Caco-2 (cell line): ENCODE data around the gene LHX1. TPM values are rescaled to one million over a fixed set of nuclear protein-coding genes. Genes with fewer than 3 reads are reported as not detected.
A peak's percentile ranks its signal among the peaks of the same experiment; 100 is the strongest.

Experiments
- BruUV-seq: library from RNA; stranded (reverse); fragments of 400-500 nt; replicated peaks from 2 replicates; lab custom pipeline; 2021; lab: Mats Ljungman, UMichigan
- CTCF ChIA-PET: fragments of 300-600 bp; sonication (Branson Sonifier 250); formaldehyde crosslinking; loops from one replicate; lab custom pipeline; 2022; ENCODE audit warnings: antibody characterized with exemption; lab: Charles Lee
- POLR2A ChIA-PET: fragments of 300-600 bp; sonication (Branson Sonifier 250); formaldehyde crosslinking; loops from one replicate; lab custom pipeline; 2022; ENCODE audit warnings: antibody characterized with exemption; lab: Charles Lee
- DNase-seq, 2 experiments: peaks; one replicate each; pipeline versions ENCODE4 v3.0.0 to v3.0.0-alpha.2; 2020 to 2022
- H3K27me3 ChIP-seq: replicated peaks from 2 replicates; pipeline ENCODE4 v1.6.0; 2011; ENCODE audit warnings: low read length; ENCODE audit not compliant: control insufficient read depth, insufficient read depth
- H3K36me3 ChIP-seq: 2 replicates; pipeline ENCODE4 v1.5.1; 2011; ENCODE audit warnings: low read length; ENCODE audit not compliant: control insufficient read depth, insufficient read depth
- H3K4me1 ChIP-seq: fragments of 250-450 bp; sonication (Bioruptor Pico); 2 replicates; pipeline ENCODE4 v1.5.1; 2020; ENCODE audit warnings: mild to moderate bottlenecking
- H3K4me3 ChIP-seq: 2 replicates; pipeline ENCODE4 v1.5.1; 2011; ENCODE audit warnings: low read depth, mild to moderate bottlenecking, control low read depth, low read length
- H3K9me3 ChIP-seq: fragments of 250-450 bp; sonication (Bioruptor Pico); 2 replicates; pipeline ENCODE4 v1.5.1; 2020; ENCODE audit warnings: mild to moderate bottlenecking, moderate library complexity
- H3K27ac Mint-ChIP-seq: one replicate; pipeline ENCODE4 v1.8.0; 2022; ENCODE audit warnings: mixed read lengths; ENCODE audit not compliant: unreplicated experiment
- H3K27me3 Mint-ChIP-seq: one replicate; pipeline ENCODE4 v1.8.0; 2022; ENCODE audit warnings: mixed read lengths; ENCODE audit not compliant: insufficient read depth, unreplicated experiment
- H3K36me3 Mint-ChIP-seq: one replicate; pipeline ENCODE4 v1.8.0; 2022; ENCODE audit warnings: mild to moderate bottlenecking, mixed read lengths; ENCODE audit not compliant: insufficient read depth, unreplicated experiment
- H3K4me1 Mint-ChIP-seq: one replicate; pipeline ENCODE4 v1.8.0; 2022; ENCODE audit warnings: low read depth, mixed read lengths; ENCODE audit not compliant: unreplicated experiment
- H3K4me3 Mint-ChIP-seq: one replicate; pipeline ENCODE4 v1.8.0; 2022; ENCODE audit warnings: mild to moderate bottlenecking, moderate library complexity, mixed read lengths; ENCODE audit not compliant: unreplicated experiment
- H3K9me3 Mint-ChIP-seq: one replicate; pipeline ENCODE4 v1.8.0; 2022; ENCODE audit warnings: mixed read lengths; ENCODE audit not compliant: unreplicated experiment
- CTCF ChIP-seq, 2 experiments: fragments of 200-600 bp in 1 of 2; IDR thresholded peaks; 1 replicate in 1 of 2; 2 replicates in 1 of 2; pipeline versions ENCODE4 v1.5.1 to v1.8.0; 2011 to 2022; ENCODE audit warnings: antibody characterized with exemption in 1 of 2, control low read depth in 1 of 2, inconsistent platforms in 1 of 2, low read depth in 1 of 2, low read length in 1 of 2, mild to moderate bottlenecking in 1 of 2, moderate library complexity in 1 of 2; ENCODE audit not compliant: insufficient read depth in 1 of 2, severe bottlenecking in 1 of 2, unreplicated experiment in 1 of 2
- intact Hi-C: fragments of 100-400 bp; cut with micrococcal nuclease; formaldehyde crosslinking; loops from one replicate; pipeline ENCODE4 v1.10.0; 2022; ENCODE audit not compliant: unreplicated experiment
- total RNA-seq: library from RNA; stranded (reverse); gene quantifications from 2 replicates; pipeline ENCODE4 v1.2.3, GENCODE V29; 2022

LHX1 gene
- total RNA-seq, 1 experiment from 2014 or later: not detected

DNA sequence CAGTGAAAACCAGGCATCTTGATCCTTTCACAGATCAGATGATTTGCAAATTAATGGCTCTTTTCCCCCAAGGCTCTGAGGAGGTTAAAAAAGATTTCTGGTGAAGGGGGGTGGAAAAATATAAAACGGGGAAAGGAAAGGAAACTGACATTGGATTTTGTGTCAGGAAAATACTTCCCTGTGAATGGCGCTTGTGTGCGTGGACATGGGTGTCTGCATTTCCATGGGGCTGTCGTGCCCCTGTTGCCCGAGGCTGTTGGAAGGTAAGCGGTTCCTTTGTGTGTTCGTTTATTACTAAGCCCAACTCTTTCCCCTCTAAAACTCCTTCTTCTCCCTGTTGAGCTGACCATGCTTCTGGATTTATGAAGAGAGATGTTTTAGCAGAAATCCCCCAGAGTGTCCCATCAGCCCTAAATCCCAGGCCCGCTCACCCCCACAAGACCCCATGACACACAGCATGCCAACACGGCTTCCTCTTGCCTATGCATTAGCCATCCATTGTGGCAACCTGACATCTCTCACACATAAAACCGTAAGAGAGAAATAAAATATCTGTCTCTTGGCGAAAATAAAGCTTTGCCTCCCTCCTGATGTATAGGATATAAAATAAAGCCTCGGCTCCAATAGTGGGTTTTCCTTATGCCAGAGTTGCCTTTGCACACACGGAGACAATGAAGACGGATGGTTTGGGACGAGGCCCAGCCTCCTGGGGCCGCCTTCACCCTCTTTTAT lies 7.3 kb upstream of the LHX1 start:
- peaks cover 12% of the 10 kb centered on the region for H3K27me3 ChIP-seq
- intact Hi-C loops: loop anchor here (10.0 kb wide), 1 partner anchor 115 kb away; no protein-coding TSS in a partner anchor
- H3K4me1 ChIP-seq: peaks cover 9% of the 10 kb centered on the region
- no TSS peak for BruUV-seq
- no peak overlapping the region for H3K4me3 ChIP-seq
- CTCF ChIA-PET: no interaction called here
- TF ChIP-seq CTCF (IDR thresholded peaks at IDR 0.05; ENCODE audit: insufficient read depth in 1 of 2, low read depth in 1 of 2, low read length in 1 of 2, severe bottlenecking in 1 of 2, unreplicated experiment in 1 of 2): no peak
- no peaks in the 10 kb centered on the region for H3K9me3 Mint-ChIP-seq
- POLR2A ChIA-PET: interaction anchor here (0.6 kb wide), 1 partner anchor 19 kb away, joined by 7 read pairs; no protein-coding TSS in a partner anchor
- peaks cover 7% of the 10 kb centered on the region for H3K4me1 Mint-ChIP-seq
- H3K27ac Mint-ChIP-seq: no peak overlapping the region
- no peaks in the 10 kb centered on the region for H3K9me3 ChIP-seq
- H3K4me3 Mint-ChIP-seq: no peak overlapping the region
- DNase-seq: peak in 1 of 2 experiments; percentile 9
- H3K36me3 Mint-ChIP-seq: no peaks in the 10 kb centered on the region
- no peaks in the 10 kb centered on the region for H3K36me3 ChIP-seq
- H3K27me3 Mint-ChIP-seq: peaks cover 38% of the 10 kb centered on the region

DNA sequence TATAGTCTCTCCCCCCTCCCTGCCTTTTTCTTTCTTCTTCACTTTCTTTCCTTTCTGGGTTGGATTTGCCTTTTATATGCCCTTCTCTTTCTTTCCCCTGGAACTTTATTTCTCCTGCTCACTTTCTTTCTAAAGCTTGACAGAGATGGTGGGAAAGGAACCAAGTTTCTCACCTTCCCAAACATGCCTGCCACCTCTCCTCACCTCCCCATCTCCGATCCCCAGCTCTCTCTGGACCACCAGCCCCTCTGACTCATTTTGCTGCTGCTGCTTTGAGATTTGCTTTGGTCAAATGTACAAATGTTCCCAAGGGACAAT lies 6.7 kb upstream of the LHX1 start:
- Mint-ChIP-seq H3K4me3 (no peak overlapping the region), H3K27ac (no peak overlapping the region), H3K4me1 (peaks cover 7% of the 10 kb centered on the region), H3K36me3 (no peaks in the 10 kb centered on the region), H3K9me3 (no peaks in the 10 kb centered on the region), H3K27me3 (peaks cover 43% of the 10 kb centered on the region)
- DNase-seq: no peak
- Histone ChIP-seq H3K36me3 (no peaks in the 10 kb centered on the region), H3K27me3 (peaks cover 17% of the 10 kb centered on the region), H3K4me3 (no peak overlapping the region), H3K4me1 (peaks cover 14% of the 10 kb centered on the region), H3K9me3 (no peaks in the 10 kb centered on the region)
- POLR2A ChIA-PET: interaction anchor here (0.6 kb wide), 1 partner anchor 19 kb away, joined by 7 read pairs; no protein-coding TSS in a partner anchor
- CTCF ChIA-PET: no interaction called here
- BruUV-seq: no TSS peak
- intact Hi-C loops: loop anchor here (10.0 kb wide), 1 partner anchor 114 kb away; no protein-coding TSS in a partner anchor
- TF ChIP-seq CTCF (IDR thresholded peaks at IDR 0.05; ENCODE audit: insufficient read depth in 1 of 2, low read depth in 1 of 2, low read length in 1 of 2, severe bottlenecking in 1 of 2, unreplicated experiment in 1 of 2): no peak

- no TSS peak for BruUV-seq
- ChIA-PET POLR2A (interaction anchor here (0.6 kb wide), 1 partner anchor 18 kb away, joined by 7 read pairs; no protein-coding TSS in a partner anchor), CTCF (no interaction called here)
- no peaks in the 10 kb centered on the region for H3K9me3 ChIP-seq
- Mint-ChIP-seq H3K9me3 (no peaks in the 10 kb centered on the region), H3K4me1 (peaks cover 7% of the 10 kb centered on the region), H3K27me3 (peaks cover 47% of the 10 kb centered on the region), H3K4me3 (no peak overlapping the region), H3K36me3 (no peaks in the 10 kb centered on the region), H3K27ac (no peak overlapping the region)
- intact Hi-C loops: loop anchor here (10.0 kb wide), 1 partner anchor 114 kb away; no protein-coding TSS in a partner anchor
- no peaks in the 10 kb centered on the region for H3K36me3 ChIP-seq
- H3K27me3 ChIP-seq: peaks cover 20% of the 10 kb centered on the region
- no peak overlapping the region for H3K4me3 ChIP-seq
- H3K4me1 ChIP-seq: peaks cover 18% of the 10 kb centered on the region
- peak in 1 of 2 experiments; percentile 17 for DNase-seq
- TF ChIP-seq CTCF (IDR thresholded peaks at IDR 0.05; ENCODE audit: insufficient read depth in 1 of 2, low read depth in 1 of 2, low read length in 1 of 2, severe bottlenecking in 1 of 2, unreplicated experiment in 1 of 2): no peak
Measured at GRCh38 chr17:36931096-36931696, 6.1 kb upstream of the LHX1 start.
